GM21619 (cell line): ENCODE data around the gene UBE2F.

ENCODE experiments used
- ATAC-seq: cut with Tn5 transposase; IDR thresholded peaks from one replicate; pipeline ENCODE4 v1.9.1; 2021; ENCODE audit not compliant: unreplicated experiment

The UBE2F gene, protein sequence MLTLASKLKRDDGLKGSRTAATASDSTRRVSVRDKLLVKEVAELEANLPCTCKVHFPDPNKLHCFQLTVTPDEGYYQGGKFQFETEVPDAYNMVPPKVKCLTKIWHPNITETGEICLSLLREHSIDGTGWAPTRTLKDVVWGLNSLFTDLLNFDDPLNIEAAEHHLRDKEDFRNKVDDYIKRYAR

GRCh38 chr2:237966565-237967462 is at the start of gene UBE2F:
TSS of gene UBE2F (plus strand) at chr2:237967014. CDS start at chr2:237973108, 6,094 bp downstream.
- ATAC-seq = peak; percentile 90

- ATAC-seq = no peak
These were observed 49.0 kb upstream of the UBE2F start for GRCh38 chr2:237917696-237918374.

DNA sequence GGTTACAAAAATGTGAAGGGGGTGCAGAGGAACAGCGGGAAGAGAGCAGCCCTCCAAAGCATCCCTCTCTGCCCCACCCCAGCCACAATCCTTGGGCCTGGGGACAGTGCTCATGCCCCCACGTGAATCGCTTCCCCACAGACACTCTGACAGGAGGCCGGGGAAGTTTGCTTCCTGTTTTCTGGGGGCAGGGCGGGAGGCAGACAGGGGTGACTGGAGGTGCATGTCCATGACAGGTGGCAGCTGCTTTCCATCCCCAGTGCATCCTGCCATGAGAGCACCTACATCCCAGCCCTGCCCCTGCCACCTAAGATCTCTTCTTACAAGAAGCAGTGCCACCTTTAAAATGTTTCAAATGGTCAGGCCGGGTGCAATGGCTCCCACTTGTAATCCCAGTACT is 47.2 kb upstream of the UBE2F start:
- no peak for ATAC-seq

- no peak for ATAC-seq
These were observed 46.1 kb upstream of the UBE2F start for GRCh38 chr2:237920673-237921072.

DNA sequence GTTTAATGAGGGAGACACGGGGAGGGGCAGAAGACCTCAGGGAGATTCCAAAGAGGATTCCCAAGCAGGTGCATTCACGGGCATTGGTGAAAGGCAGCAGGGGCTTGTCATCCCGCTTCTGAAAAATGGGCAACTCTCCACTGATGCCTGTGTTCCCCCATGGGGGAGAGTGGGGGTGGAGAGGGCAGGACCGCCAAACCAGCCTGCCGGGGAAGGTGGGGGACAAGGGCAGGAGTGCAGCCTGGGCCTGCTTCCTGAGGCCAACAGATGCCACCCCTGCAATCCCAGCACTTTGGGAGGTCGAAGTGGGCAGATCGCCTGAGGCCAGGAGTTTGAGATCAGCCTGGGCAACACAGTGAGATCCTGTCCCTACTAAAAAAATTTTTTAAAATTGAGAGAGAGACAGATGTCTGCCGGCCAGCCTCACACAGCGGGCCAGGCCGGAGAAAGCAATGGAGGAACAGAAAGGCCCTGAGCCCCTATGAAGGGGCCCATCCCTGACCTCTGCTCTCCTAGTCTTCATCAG is 44.8 kb upstream of the UBE2F start:
- no peak for ATAC-seq

- ATAC-seq = no peak
These were observed 44.0 kb upstream of the UBE2F start for GRCh38 chr2:237922641-237923361.

GRCh38 chr2:237923481-237924163 is 43.2 kb upstream of the UBE2F start:
- no peak for ATAC-seq

- ATAC-seq = no peak
These were observed 42.7 kb upstream of the UBE2F start for GRCh38 chr2:237924164-237924534.

- no peak for ATAC-seq
These were observed 39.7 kb upstream of the UBE2F start for GRCh38 chr2:237927135-237927534.

DNA sequence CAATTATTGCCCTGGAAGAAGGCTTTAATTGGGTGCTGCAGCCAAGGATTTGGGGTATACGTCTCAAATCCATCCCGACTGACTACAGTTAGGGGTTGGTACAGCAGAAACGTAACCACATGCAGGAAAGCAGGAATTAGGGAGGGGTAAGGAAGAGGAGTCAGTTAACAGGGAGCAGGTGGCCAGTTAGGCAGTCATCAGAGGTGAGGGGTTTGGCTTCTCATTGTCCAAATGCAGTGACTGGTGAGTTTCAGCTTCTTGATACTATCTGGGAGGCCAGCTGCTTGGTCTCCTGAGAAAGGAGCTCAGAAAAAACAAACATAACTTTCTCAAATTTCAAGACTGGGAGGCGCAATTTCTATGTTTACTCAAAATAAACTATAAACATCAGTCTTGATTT is 38.8 kb upstream of the UBE2F start:
- ATAC-seq = no peak

GRCh38 chr2:237929979-237930378 is 36.8 kb upstream of the UBE2F start:
- no peak for ATAC-seq

DNA sequence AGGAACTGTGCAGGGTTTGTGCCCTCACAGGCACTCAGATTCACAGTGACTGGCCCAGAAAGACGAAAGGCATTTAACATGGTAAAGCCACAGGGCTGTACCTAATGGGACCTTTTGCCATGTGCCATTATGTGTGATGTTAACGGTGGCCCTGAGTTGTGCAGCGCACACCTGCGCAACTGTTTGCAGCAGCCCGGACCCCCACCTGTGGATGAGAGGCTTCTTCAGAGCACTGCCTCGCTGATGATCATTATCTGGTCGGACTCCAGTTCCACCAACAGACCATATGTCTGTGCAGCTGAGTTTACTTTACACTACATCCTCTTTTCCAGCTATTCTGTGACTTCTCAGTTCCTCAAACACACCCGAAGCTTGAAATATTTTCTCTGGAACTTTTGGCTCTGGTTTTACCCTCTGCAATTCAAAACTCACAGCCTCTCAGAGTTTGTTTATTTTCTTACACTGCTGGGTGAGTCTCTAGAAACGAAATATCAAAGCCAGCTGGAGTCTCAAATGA is 35.6 kb upstream of the UBE2F start:
- ATAC-seq = no peak

- ATAC-seq = no peak
These were observed 34.1 kb upstream of the UBE2F start for GRCh38 chr2:237932731-237933131.

- no peak for ATAC-seq
These were observed 32.6 kb upstream of the UBE2F start for GRCh38 chr2:237934186-237934585.

- ATAC-seq = no peak
These were observed 30.9 kb upstream of the UBE2F start for GRCh38 chr2:237935740-237936452.

DNA sequence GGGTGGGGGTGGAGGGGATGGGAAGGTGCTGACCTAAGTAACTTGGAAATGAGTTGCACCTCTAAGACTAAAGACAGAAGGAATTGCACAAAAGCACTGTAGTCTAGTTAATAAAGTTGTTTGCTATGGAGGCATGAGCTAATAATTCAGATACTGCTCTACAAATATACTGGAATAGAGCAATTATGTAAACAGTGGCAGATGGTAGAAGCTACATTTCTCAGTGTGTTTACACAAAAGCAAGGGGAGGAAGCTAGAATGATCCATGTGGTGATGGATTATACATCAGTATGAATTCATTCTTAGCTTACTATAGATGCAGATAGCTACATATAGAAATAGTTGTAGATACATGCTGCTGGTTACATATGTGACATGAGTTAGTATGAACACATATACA is 27.6 kb upstream of the UBE2F start:
- ATAC-seq = no peak

DNA sequence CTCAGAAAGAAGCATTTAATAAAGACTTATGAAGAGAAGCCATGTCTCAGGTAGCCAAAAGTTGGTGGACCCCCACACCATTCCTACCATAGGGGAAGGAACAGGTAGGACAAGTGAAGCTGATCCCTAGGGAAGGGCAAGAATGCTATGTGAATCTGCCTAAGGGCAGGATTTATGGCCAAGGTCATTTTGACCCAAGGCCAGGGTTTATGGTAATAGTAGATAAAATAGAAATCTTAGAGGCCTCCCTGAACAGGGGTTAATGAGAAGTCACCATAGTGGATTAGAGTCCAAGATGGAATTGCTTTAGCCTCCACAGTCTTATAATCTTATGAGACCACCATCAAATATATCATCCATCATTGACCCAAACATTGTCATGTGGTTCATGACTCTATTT is 26.0 kb upstream of the UBE2F start:
- ATAC-seq = no peak

DNA sequence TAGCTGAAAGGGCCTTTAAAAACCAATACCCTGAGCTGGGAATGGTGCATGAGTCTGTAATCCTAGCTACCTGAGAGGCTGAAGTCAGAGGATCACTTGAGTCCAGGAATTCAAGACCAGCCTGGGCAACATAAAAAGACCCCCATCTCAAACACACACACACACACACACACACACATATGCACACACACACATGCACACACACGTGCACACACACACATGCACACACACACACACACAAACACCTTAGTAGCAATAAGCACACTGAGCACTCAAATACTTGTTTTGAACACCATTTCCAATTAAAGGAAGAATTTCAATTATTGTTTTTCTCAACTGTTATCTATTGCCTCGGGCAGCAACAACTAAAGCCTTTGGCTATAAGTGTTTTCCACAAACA is 25.6 kb upstream of the UBE2F start:
- ATAC-seq = no peak

DNA sequence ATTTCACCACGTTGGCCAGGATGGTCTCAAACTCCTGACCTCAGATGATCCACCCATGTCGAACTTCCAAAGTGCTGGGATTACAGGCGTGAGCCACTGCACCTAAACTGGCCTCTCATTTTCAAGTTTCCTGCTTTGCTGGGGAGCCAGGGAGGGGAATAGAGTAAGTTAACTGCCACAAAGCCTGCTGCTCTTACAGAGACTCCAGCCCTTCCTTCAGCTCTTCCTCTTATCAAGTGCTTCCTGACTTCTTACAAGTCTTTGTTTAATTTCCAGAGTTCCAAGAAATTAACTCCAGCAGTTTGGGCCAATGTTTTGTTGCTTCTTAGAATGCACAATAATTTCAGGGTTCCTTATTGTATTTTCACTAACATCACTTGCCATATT is 24.3 kb upstream of the UBE2F start:
- no peak for ATAC-seq
